ENCODE results near the gene SHROOM2. TPM values are rescaled to one million over a fixed set of nuclear protein-coding genes. Genes with fewer than 3 reads are reported as not detected.

Gene SHROOM2
- total RNA-seq, 1 experiment from 2014 or later: 13.9 TPM

DNA sequence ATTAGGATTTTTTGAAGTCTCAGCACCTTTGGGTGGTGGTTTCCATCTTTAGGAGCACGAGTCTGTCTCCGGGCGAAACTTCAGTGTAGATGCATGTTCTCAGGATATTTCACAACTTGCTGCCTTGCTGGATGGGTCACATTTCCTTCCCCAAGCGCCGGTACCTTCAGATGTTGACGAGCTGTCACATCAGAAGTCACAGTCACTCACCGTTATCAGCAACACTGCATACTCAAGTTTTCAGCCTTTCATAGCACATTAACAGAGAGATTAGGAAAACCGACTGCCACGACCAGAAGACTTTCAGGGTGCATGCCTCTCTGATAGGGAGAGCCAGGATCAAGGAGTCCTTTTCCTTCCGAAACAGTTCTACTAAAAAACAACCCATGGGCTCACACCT is 77.8 kb downstream of the SHROOM2 start:
- Mint-ChIP-seq H3K4me1 (peaks cover 21 to 31% of the 10 kb centered on the region in 2 experiments), H3K27me3 (ENCODE audit: low read depth) (no peaks in the 10 kb centered on the region), H3K4me3 (no peak overlapping the region), H3K9me3 (peaks cover 40 to 59% of the 10 kb centered on the region in 2 experiments), H3K27ac (no peak overlapping the region), H3K36me3 (ENCODE audit: insufficient read depth in 1 of 3, low read depth in 3 of 3) (peaks cover 21 to 25% (median 21%) of the 10 kb centered on the region in 3 experiments)
- H3K4ac ChIP-seq (ENCODE audit: low read depth, low read length): no peak overlapping the region
- no peak overlapping the region for H3K18ac ChIP-seq (ENCODE audit: insufficient read length, low read depth, low read length)
- H3K27ac ChIP-seq (ENCODE audit: insufficient read length, low read depth, low read length): no peak overlapping the region
- H2BK20ac ChIP-seq (ENCODE audit: low read depth, low read length, poor library complexity, severe bottlenecking): no peak overlapping the region
- no peaks in the 10 kb centered on the region for H3K27me3 ChIP-seq (ENCODE audit: insufficient read depth, low read length)
- no peak overlapping the region for H2AK5ac ChIP-seq (ENCODE audit: insufficient read length, low read length)
- no peak overlapping the region for H4K5ac ChIP-seq (ENCODE audit: insufficient read length, low read depth, low read length)
- H2BK15ac ChIP-seq (ENCODE audit: low read depth, low read length): no peak overlapping the region
- H2BK12ac ChIP-seq (ENCODE audit: insufficient read length, low read depth, low read length): no peak overlapping the region
- H3K9ac ChIP-seq (ENCODE audit: extremely low read depth, insufficient read length, low read length): no peak overlapping the region
- peaks cover 5% of the 10 kb centered on the region; the same call in 1 of the 2 replicates for H3K4me1 ChIP-seq (ENCODE audit: insufficient read depth, low read length)
- H3K9me3 ChIP-seq (ENCODE audit: control insufficient read depth, low read depth, low read length): no peaks in the 10 kb centered on the region
- H3K79me1 ChIP-seq (ENCODE audit: insufficient read depth, low read depth, low read length, poor library complexity, severe bottlenecking): no peaks in the 10 kb centered on the region
- no peaks in the 10 kb centered on the region for H3K79me2 ChIP-seq (ENCODE audit: insufficient read depth, low read length)
- H3K4me2 ChIP-seq (ENCODE audit: insufficient read depth, insufficient read length, low read length): no peak overlapping the region
- H2AFZ ChIP-seq (ENCODE audit: low read length): no peak overlapping the region
- TF ChIP-seq, protein P1, sequence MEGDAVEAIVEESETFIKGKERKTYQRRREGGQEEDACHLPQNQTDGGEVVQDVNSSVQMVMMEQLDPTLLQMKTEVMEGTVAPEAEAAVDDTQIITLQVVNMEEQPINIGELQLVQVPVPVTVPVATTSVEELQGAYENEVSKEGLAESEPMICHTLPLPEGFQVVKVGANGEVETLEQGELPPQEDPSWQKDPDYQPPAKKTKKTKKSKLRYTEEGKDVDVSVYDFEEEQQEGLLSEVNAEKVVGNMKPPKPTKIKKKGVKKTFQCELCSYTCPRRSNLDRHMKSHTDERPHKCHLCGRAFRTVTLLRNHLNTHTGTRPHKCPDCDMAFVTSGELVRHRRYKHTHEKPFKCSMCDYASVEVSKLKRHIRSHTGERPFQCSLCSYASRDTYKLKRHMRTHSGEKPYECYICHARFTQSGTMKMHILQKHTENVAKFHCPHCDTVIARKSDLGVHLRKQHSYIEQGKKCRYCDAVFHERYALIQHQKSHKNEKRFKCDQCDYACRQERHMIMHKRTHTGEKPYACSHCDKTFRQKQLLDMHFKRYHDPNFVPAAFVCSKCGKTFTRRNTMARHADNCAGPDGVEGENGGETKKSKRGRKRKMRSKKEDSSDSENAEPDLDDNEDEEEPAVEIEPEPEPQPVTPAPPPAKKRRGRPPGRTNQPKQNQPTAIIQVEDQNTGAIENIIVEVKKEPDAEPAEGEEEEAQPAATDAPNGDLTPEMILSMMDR (conservative IDR thresholded peaks at IDR 0.05): no peak
- no peak overlapping the region for H3K14ac ChIP-seq (ENCODE audit: insufficient read depth, low read length)
- H2BK5ac ChIP-seq (ENCODE audit: insufficient read length, low read length): no peak overlapping the region
- H3T11ph ChIP-seq (ENCODE audit: low read length): no peak overlapping the region
- no peak overlapping the region for H3K56ac ChIP-seq (ENCODE audit: insufficient read length, low read depth, low read length)
- H2BK120ac ChIP-seq (ENCODE audit: low read depth, low read length, poor library complexity, severe bottlenecking): no peak overlapping the region
- no CpG with 5 or more reads among the region's 10 CpGs for WGBS (ENCODE audit: extremely low coverage, insufficient read length, low lambda C conversion rate)
- no peak overlapping the region for H3K23ac ChIP-seq (ENCODE audit: insufficient read length, low read depth, low read length)
- no peak overlapping the region for H4K8ac ChIP-seq (replicated peaks; ENCODE audit: insufficient read length, low read depth, low read length)
- DNase-seq: no peak
- no peaks in the 10 kb centered on the region for H4K20me1 ChIP-seq (ENCODE audit: control insufficient read depth, insufficient read depth, insufficient read length)
- no peaks in the 10 kb centered on the region for H3K23me2 ChIP-seq (ENCODE audit: insufficient read length, low read depth, low read length, poor library complexity, severe bottlenecking)
- H4K91ac ChIP-seq (ENCODE audit: insufficient read length, low read depth, low read length): no peak overlapping the region
